ENCODE results near the gene HAUS7.

DNA sequence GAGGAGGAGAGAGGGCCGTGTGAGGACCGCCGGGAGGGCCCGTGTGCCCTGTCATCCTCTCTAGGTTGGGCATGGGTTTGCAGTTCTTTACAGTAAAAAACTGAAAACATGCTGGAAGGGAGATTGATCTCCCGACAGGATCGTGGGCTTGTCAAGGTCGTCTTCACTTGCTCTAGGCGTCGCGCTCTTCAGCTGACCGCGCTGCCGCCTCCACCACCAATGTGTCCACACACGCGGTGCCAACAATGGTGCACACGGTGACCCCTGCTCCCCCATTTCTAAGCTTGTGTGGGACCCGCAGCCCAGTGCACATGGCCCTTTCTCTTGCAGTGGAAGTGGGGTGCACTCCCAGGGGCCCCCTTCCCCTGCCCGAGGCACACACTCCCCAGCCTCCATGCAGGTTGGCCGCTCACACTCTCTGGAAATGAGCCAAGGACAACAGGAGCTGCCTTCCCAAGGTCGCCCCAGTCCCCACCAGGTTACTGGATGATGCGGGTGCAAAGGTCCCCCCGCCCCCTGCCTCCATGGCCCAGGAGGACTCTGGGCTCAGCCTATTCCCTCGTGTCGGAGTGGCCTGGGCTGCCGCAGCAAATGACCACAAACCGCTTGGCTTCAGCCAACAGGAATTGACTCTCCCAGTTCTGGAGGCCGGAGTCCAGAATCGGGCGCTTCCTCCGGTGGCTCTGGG, 60.8 kb downstream of the HAUS7 start:
- TF ChIP-seq, protein P1, sequence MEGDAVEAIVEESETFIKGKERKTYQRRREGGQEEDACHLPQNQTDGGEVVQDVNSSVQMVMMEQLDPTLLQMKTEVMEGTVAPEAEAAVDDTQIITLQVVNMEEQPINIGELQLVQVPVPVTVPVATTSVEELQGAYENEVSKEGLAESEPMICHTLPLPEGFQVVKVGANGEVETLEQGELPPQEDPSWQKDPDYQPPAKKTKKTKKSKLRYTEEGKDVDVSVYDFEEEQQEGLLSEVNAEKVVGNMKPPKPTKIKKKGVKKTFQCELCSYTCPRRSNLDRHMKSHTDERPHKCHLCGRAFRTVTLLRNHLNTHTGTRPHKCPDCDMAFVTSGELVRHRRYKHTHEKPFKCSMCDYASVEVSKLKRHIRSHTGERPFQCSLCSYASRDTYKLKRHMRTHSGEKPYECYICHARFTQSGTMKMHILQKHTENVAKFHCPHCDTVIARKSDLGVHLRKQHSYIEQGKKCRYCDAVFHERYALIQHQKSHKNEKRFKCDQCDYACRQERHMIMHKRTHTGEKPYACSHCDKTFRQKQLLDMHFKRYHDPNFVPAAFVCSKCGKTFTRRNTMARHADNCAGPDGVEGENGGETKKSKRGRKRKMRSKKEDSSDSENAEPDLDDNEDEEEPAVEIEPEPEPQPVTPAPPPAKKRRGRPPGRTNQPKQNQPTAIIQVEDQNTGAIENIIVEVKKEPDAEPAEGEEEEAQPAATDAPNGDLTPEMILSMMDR (conservative IDR thresholded peaks at IDR 0.05): no peak
- TF ChIP-seq EZH2 (IDR thresholded peaks at IDR 0.05; ENCODE audit: low read depth): no peak
